NCI-H1694 (cell line): Measurements from ENCODE around the gene TNS4.

Experiments used
- DNase-seq: peaks from one replicate; lab custom pipeline; 2025; lab: John Stamatoyannopoulos, UW

TNS4 gene

DNA sequence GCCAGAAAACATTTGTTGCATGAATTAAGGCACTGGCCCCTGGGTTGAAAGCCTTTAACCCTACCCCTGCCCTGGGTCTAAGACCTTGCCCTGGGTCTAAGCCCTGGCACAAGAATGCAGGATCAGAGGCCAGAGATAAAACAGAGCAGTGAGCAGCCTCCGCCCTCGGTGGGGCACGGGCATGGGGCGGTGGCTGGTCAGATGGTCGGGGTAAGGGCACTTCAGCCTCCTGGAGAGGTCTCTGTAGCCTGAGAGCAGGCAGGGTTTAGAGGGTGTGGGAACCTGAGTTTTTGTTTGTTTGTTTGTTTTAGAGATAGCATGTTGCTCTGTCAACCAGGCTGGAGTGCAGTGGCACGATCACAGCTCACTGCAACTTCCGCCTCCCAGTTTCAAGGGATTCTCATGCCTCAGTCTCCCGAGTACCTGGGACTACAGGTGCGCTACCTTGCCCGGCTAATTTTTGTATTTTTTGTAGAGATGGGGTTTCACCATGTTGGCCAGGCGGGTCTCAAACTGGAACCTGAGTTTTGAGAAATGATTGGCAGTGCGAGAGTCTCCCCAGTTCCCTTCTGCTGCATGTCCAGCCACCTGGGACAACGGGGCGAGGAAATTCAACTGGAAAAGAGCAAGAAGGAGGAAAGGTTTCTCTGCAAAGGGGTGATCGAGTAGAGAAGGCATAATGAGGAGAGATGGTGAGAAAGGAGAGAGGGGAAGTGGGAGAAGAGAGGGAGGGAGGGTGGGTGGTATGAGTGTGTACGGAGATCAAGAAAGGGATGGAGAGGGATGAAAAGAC is 27.7 kb downstream of the TNS4 start:
- no peak for DNase-seq

DNA sequence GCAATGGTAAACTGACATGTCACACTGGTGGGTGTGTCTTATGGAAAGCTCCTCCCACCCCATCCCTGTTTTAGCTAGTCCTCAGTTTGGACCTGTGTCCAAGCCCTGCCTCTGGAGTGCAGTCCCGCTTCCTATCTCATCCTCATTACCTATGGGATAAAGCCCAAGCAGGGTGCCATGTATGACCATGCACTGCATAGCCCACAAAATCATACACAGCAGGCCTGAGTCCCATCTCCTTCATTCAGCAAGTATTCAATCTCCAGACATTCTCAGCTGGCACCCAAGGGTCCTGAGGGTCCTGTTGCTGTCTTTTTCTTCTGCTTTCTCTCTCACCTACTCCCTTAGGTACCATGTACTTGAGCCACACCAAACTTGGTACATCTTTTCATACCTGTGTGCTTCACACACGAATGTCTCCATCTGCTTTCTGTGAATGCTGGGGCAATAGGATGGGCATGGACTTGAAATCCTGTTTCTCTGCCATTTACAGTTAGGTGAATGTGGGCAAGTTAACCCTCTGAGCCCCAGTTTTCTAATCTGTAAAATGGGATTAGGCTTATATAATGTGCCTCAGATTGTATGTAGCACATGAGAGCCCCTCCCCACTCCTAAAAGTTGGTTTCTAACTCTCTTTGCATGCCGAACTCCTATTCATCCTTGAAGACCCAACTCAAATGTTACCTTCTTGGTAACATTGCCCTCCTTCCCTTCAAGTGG is 28.5 kb downstream of the TNS4 start:
- no peak for DNase-seq

DNA sequence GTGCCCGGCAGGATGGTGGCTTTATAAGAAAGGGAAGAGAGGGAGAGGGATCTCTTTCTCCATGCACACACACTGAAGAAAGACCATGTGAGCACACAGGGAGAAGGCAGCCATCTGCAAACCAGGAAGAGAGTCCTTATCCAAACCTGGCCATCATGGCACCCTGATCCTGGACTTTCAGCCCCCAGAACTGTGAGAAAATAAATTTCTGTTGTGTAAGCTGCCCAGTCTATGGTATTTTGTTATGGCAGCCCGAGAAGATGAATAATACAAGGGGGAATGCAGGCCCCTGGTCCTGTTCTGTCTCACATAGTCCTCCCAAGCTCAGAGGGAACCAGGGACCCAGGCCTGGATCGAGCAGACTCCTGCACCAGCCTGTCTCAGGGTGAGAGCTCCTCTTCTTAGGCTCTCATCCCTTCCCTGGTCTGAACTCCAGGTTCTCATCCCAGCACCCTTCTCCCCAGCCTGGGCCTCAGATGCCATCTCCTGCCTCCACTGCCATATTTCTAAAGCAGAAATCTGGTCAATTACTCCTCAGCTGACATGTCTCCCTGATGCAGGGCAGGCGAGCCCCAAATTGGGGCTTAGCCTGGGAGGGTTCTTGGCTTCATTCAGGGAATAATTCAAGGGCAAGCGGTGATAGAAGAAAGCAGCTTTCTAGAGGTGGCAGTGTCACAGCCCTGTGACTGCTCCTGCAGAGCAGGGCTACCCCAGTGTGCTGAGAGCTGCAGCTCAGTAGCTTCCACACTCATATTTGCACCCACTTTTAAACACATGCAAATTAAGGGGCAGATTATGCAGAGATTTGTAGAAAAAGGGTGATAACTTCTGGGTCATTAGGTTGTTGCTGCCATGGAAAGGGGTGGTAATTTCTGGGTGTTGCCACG is 29.3 kb downstream of the TNS4 start:
- no peak for DNase-seq

DNA sequence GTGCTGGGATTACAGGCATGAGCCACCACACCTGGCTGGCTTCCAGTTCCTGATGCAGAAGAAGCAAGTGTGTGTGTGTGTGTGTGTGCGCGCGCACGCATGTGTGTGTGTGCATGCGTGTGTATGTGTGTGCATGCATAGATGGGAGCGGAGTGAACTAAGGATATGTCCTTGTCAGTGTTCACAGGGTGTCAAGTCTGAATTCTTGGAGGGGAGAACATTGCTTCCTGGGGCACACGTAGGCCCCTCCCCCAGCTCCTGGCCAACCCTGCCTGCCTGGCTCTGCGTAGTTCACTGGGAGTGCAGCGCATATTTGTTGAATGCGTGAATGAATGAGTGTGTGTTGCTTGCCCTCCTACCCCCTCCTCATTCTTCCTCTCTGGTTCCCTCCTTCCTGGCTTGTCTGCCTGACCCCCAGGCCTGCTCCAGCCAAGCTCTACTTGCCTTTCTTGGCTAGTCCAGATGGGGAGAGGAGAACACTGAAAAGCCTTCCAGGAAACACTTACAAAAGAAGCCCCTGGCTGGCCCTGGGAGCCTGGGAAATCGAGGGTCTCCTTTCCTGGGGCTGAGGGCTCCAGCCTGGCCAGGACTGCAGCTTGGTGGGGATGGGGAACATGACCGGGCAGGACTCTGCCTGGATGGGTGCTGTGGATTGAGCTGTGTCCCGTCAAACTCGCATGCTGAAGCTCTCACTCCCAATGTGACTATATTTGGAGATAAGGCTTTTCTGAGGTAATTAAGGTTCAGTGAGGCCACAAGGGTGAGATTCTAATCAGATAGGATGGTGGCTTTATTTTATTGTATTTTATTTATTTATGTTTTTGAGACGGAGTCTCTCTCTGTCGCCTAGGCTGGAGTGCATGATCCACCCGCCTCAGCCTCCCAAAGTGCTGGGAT is 30.2 kb downstream of the TNS4 start:
- no peak for DNase-seq

DNA sequence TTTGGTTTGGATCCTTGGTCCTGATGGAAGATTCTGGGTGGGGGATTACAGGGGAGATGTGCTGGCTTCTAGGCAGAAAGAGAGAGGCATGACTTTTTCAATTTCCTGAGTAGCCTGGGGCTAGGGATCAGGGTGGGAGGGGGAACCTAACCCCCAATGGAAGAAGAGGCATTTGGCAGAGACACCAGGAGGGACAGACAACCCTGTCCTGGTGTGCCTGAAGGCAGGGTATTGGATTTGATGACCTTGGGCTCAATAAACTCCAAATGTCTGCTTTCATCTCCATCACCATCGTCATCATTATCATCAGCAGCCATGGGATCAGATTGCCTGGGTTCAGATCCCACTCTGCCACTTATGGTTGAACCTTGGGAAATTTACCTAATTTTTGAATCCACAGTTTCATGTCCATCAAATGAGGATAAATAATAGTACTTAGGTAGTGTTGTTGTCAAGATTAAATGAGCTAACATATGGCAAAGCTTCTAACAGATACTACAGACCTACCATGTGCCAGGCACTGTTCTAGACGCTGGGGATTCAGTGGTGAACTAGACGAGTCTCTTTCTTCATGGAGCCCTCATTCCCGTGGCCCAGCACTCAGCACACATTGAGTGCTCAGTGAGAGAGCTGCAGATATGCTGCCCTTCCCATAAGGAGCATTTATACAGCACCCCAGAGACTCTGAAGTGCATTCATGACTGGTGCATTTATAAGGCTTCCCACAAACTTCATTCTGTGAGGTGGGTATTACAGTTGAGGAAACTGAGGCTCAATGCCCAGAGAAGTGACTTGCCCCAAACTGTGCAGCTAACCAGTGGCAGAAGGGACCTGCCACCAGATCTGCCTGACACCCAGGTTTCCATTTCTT is 31.4 kb downstream of the TNS4 start:
- DNase-seq = no peak

DNA sequence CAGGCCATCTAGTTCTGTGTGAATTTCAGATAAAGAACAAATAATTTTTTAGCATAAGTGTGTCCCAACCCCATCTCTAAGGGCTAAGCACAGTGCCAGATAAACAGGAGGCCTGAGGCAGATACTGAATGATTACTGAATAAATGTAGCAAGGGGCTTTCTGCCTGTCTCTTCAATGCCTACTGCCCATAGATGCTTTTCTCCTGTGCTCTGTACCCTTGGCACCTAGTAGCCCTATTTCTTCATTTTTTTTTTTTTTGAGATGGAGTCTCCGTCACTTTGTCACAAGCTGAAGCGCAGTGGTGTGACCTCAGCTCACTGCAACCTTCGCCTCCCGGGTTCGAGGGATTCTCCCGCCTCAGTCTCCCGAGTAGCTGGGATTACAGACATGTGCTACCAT is 32.9 kb downstream of the TNS4 start:
- no peak for DNase-seq

DNA sequence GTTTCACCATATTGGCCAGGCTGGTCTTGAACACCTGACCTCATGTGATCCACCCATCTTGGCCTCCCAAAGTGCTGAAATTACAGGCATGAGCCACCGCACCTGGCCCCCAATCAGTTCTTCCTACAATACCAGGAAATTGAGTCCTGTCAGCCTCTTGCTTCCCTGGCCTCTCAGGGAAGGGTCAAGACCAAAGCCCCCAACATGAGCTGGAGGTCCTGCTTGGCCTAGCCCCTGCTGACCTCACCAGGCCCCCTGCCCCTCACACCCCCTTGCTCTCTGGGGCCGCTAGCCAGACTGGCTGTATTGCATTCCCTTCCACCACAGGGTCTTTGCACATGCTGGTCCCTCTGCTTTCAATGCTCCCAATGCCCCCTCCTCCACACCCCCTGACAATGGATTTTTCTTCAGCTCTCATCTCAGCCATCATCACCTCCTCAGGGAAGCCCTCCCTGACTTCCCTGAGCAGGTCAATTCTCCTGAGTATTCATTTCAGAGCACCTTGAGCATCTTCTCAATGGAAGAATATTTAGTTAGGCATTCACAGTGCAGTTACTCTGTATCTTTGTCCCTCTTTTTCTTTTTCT is 34.0 kb downstream of the TNS4 start:
- DNase-seq = no peak

DNA sequence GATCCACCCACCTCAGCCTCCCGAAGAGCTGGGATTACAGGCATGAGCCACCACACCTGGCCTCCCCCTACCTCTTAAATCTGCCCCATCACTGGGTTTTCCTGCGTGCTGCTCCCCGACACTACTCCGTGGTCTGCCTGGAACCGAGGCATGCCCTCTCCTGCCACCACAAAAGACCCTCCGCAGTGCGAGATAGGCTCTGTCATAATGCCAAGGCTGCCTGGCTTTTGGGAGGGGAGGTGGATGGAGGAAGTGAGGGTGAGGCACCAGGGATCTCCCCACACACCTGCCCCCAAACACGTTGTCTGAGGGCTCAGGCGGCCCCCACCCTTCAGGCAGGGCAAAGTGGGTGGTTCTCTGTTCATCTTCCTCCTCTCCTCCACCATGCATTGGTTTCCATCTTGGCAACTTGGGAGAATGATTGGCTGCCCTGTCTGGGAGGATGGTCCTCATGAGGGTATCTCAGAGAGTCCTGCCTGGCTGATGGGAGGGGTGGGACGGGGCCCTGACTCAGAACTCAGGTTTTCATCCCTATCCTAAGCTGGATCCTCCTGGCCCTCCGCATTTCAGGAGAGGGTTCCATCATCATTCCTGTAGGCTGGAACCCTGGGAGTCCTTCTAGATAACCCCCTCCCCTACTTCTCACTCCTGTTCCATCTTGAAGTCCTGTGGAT is 35.0 kb downstream of the TNS4 start:
- DNase-seq = no peak

DNA sequence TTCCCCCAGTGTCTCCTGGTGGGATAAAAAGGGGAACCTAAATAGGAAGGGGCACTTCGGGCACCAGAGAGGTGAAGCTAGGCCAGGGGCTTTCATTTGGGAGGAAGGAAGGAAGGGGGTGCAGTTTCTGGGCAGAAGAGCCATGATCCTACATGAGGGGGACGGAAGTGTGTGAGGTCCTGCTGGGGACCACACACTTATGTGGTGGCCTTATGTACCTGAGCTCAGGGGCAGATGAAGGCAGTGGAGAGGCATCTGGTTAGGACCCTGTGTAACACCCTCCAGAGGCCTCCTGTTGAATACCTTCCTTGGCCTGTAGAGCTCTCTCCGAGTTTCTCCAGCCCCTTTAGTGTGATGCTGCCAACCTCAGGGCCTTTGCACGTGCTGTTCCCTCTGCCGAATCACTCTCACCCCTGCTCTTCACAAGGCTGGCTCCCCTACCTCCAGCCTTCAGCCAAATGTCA is 37.0 kb downstream of the TNS4 start:
- no peak for DNase-seq

DNA sequence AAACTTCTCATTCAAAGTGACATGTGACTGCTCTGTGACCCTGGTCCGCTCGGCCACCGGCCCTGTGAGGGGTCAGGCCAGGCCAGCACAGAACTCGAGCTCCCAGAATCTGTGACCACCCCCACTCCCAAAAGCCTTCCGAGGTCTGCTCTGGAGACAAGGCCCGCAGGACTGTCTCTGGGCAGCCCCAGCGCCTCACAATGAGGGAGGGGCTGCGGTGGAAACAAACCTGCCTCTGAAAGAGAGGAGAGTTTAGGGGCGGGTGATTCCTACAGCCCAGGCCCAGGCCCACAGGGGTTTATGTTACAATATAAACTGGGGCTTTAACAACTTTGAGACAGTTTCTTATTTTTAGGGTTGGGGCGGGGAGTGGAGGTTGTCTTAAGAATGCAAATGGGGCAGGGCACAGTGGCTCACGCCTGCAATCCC is 38.3 kb downstream of the TNS4 start:
- no peak for DNase-seq

DNA sequence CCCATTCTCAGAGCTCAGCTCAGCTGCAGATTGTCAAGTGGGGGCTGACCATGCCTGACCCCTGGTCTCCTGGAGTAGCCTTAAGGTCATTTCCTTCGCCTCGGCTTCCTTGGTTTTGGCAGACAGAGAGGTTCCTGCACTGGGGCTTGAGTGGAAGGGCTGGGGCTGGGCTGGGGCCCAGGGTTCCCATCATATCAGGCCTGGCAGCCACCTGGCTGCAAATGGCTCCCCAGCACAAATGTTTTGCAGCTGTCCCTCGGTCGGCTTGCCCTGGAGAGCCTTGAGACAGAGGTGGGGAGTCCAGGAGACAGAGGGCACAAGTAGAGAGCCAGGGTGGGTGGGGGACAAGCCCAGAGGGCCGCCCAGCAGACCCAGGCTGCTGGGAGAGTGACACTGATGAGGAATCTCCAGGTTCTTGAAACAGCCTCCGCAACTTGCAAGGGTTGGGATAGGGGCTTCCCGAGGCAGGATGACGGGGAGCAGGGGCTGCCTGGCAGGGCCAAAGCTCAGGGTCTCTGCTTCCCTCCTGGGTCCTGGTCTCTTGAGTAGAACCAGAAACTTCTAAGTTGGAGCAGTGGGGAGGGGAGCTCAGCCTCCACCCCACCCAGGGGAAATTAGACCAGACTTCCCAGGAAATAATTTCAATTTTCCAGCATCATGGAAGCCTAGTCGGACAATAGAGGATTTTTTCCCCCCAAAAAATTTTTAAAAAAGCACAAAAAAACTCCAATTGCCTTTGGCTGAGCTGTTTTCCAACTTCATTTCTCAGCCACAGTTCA is 38.9 kb downstream of the TNS4 start:
- DNase-seq = no peak

DNA sequence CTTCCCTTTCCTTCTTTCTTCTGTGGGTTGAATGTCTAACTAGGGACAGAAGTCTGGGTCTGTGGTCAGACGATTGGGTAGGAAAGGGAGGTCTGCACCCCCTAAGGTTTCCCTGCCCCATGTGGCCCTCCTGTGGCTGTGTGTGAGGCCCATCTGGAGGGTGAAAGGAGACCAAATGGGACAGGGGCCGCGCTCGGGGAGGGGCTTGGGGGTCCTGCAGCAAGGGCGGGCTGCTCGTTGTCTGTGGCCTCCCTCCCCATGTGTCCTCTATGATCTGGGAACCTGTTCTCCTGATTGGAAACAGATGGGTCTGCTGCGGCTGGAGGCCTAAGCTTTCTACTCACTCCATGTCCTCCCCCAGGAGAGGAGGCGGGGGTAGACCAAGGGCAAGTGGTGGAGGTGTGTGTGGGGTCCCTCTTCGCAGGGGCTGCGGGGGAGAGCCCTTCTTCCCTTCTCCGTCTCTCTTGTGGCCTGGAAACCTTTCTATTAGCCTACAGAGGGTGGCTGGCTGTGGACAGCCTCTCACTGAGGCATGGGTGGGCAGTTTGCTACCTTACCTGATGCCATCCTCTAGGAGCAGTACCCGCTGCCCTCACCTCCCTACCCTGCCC is 39.6 kb downstream of the TNS4 start:
- no peak for DNase-seq

DNA sequence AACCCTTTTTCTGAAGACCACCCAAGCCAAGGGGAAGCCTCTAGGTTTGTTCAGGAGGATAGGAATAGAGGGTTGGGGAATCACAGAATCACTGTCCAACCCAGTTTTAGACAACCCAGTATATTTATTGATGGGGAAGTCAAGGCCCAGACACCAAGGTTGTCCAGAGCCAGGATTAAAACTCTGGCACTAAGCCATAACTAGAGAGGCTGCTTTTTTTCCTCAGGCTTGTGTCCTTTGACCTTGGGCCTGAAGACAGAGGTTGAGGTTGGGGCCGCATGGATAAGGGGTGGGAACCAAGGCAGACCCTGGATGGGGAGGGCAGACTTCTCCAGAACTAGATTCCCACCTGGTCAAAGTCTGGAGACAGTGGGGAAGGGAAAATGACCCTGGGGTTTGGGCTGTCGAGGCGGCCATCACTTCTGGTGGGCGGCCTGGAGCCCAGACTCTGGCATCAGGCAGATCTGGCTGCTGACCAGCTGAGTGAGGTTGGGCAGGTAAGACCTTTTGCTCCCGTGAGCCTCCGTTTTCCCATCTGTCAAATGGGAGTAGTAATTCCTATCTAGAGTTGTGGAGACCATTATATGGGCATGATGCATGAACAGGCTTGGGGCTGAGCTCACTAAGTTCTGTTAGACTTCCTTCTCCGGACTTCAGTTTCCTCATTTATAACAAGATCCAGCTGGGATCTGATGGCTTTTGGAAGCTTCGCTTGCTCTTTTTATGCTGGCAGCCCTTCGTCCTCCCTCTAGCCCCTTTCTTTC is 40.3 kb downstream of the TNS4 start:
- no peak for DNase-seq

DNA sequence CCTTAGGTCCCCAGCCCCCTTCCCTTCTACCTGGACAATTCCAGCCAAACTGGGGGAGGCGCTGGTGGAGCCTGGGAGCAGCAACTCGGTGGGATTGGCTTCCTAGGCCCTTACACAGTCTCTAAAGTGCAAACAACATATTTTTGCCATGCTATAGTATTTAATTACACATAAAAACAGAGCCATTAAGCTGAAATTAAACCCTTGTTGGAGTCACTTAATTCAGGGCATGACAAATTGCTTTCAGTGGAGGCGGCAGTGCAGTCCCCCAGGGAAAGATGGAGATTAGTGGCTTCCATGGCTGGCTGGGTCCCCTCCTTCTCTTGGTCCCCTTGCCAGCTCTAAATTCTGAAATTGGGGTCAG is 40.8 kb downstream of the TNS4 start:
- no peak for DNase-seq

DNA sequence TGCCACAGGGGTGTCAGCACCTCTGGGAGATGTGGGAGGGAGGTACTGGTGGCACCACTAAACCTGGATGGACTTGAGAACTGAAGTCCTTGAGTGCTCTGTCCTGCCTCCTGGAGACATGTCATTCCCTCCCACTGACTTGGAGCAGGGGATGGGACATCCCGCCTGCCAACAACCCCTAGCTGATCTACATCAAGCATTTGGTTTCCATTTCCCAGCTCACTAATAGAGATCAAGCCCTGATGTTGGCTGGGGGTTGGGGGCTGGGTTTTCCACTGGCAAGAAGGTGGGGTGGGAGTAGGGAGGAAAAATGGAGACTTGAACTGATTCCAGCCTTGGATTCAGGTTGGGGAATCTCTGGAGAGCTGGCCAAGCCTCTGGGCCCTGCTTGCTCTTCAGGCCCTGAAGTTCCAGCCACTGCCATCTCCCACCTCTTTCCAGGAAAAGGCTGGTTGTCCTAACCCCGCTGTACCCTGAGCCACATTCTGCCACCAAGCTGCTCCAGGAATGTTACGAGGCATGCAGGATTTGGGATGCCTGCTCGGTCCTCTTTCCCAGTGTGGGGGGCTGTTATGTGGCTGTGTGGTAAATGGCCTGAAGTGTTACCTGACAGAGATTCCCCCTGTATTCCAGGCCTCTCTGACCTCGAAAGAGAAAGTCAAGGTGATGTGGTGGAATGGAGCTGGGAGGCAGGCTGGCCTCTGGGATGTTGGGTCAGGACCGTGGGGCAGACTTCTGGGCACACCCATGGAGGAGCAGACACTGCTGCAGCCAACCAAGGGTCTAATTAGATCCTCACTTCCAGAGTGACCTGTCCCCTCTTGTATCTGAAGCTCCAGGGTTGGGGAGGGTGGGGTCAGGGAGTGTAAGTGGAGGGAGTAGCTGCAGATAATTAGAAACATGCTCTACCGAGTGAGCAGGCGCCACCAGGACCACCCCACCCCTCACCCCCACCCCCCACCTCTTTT is 41.5 kb downstream of the TNS4 start:
- DNase-seq = no peak

DNA sequence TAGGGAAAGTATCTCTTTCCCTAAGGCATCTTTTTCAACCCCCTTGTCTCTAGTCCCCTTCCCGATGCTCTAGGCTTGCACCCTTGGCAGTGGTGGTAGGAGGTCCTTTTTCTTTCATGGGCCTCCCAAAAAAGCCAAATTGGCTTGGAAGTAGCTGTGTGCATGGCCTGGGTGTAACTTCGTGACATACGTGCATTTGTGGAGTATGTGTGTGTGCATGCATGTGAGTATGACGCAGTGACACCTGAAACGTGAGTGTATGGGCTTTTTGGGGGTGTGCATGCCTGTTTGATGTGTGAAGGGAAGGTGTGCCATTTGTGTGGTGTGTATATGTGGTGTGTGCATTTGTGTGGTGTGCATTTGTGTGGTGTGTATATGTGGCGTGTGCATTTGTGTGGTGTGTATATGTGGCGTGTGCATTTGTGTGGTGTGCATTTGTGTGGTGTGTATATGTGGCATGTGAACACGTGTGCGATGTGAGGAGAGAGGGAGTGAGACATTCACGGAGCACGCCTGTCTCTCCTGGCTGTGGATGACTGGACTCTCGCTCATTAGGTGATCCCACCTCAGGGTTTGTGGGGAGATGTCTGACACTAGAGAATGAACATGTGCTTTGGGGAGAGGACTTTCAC is 42.5 kb downstream of the TNS4 start:
- DNase-seq = no peak
